ENCODE measurements around the gene WHAMM.

- TF ChIP-seq, protein P1, sequence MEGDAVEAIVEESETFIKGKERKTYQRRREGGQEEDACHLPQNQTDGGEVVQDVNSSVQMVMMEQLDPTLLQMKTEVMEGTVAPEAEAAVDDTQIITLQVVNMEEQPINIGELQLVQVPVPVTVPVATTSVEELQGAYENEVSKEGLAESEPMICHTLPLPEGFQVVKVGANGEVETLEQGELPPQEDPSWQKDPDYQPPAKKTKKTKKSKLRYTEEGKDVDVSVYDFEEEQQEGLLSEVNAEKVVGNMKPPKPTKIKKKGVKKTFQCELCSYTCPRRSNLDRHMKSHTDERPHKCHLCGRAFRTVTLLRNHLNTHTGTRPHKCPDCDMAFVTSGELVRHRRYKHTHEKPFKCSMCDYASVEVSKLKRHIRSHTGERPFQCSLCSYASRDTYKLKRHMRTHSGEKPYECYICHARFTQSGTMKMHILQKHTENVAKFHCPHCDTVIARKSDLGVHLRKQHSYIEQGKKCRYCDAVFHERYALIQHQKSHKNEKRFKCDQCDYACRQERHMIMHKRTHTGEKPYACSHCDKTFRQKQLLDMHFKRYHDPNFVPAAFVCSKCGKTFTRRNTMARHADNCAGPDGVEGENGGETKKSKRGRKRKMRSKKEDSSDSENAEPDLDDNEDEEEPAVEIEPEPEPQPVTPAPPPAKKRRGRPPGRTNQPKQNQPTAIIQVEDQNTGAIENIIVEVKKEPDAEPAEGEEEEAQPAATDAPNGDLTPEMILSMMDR (IDR thresholded peaks at IDR 0.05; ENCODE audit: borderline replicate concordance, extremely low read depth, low read length, poor library complexity, severe bottlenecking) = no peak
- no peak for TF ChIP-seq EZH2 (IDR thresholded peaks at IDR 0.05; ENCODE audit: borderline replicate concordance, low read depth, low read length, severe bottlenecking)
Observed at GRCh38 chr15:82799183-82799841, 10.1 kb upstream of the WHAMM start.
